Stimulated activated CD8-positive, alpha-beta memory T cell treated with anti-CD3 and anti-CD28 coated beads, Interleukin-2, amount 100 ng/mL, for 1 hour (primary cell): ENCODE measurements around the gene CHST9.
"Not testable (repeated sequence)": the region's sequence is repeated elsewhere in the genome, so short reads cannot be mapped to it uniquely, and the experiment has no call there.

ENCODE experiments used
- DNase-seq, 2 donors: peaks; one replicate each; pipeline ENCODE4 v3.0.0-alpha.2; 2020; ENCODE audit warnings: low read depth in 2 of 2

CHST9 gene, protein sequence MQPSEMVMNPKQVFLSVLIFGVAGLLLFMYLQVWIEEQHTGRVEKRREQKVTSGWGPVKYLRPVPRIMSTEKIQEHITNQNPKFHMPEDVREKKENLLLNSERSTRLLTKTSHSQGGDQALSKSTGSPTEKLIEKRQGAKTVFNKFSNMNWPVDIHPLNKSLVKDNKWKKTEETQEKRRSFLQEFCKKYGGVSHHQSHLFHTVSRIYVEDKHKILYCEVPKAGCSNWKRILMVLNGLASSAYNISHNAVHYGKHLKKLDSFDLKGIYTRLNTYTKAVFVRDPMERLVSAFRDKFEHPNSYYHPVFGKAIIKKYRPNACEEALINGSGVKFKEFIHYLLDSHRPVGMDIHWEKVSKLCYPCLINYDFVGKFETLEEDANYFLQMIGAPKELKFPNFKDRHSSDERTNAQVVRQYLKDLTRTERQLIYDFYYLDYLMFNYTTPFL

GRCh38 chr18:27185025-27185763 lies at the start of gene CHST9:
Gene CHST9 (minus strand): TSS chr18:27185308. CDS start chr18:27142809, 42,499 bp downstream.
- no peak for DNase-seq

DNA sequence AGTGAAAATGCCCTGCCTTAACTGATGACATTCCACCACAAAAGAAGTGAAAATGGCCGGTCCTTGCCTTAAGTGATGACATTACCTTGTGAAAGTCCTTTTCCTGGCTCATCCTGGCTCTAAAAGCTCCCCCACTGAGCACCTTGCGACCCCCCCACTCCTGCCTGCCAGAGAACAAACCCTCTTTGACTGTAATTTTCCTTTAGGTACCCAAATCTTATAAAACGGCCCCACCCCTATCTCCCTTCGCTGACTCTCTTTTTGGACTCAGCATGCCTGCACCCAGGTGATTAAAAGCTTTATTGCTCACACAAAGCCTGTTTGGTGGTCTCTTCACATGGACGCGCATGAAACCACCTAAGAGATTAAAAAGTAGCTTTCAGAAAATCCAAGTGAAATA lies 47.2 kb upstream of the CHST9 start:
- not testable (repeated sequence) for DNase-seq

DNA sequence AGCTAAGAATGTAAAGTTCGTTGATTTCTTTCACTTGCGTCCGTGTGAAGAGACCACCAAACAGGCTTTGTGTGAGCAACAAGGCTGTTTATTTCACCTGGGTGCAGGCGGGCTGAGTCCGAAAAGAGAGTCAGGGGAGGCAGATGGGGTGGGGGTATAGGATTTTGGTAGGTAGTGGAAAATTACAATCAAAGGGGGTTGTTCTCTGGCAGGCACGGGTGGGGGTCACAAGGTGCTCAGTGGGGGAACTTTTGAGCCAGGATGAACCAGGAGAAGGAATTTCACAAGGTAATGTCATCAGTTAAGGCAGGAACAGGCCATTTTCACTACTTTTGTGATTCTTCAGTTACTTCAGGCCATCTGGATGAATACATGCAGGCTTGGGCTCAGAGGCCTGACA lies 46.6 kb upstream of the CHST9 start:
- not testable (repeated sequence) for DNase-seq

DNA sequence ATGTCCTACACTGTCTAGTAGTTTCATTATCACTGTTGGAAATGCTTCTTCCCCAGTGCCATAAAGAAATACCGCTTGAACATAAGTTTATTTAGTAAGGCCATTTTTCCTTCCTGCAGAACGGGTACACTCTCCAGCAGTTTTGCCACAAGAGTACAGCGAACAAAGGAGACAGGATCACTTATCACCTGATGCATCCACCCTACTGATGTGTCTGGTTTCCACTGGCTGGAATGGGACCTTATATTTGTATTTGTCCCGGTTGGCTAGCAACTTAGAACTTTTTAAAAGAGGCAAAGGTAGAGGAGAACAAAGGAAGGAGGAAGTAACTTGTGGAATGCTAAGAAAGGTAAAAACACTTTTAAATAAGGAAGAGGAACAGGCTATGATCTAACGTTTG lies 46.1 kb upstream of the CHST9 start:
- not testable (repeated sequence) for DNase-seq

DNA sequence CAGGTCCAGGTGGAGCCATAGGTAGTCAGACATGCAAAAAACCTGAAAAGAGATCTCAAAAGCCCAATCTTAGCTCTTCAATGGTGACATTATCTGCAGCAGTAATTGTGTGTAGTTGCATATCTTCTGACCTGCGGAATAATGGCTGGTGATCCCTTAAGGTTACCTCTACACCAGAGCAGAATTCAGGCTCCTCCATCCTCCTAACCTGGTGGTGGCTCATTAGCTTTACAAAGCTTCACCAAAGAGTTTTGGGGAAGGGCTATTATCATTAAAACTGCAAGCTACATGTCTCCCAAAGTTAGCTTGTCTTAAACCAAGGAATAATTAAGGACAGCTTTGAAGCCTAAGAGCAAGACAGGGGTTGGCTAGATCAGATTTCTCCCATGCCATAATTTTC lies 42.6 kb upstream of the CHST9 start:
- DNase-seq: no peak

- no peak for DNase-seq
Measured at GRCh38 chr18:27226556-27227075, 41.5 kb upstream of the CHST9 start.

DNA sequence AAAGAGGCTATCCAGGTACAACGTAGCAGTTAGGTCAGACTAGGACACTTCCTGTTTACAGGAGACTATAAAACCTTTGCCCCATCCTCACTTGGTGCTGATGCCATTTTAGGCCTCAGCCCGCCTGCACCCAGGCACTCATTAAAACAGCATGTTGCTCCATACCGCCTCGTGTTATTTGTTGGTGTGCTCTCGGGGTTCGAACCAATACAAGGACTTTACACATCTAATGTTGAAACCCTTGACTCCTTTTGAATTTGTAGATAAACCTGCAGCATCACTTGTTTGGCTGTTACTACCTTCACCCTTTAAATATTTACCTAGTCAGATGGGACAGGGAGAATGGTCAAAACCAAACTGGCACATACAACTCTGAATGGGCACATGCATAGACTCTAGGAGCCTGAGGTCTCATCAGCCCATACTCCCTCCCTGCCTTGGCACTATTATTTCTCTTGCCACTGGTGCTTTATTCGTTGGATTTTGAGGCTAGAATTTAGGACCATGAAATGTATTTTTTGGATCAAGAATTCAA lies 40.9 kb upstream of the CHST9 start:
- DNase-seq: no peak

DNA sequence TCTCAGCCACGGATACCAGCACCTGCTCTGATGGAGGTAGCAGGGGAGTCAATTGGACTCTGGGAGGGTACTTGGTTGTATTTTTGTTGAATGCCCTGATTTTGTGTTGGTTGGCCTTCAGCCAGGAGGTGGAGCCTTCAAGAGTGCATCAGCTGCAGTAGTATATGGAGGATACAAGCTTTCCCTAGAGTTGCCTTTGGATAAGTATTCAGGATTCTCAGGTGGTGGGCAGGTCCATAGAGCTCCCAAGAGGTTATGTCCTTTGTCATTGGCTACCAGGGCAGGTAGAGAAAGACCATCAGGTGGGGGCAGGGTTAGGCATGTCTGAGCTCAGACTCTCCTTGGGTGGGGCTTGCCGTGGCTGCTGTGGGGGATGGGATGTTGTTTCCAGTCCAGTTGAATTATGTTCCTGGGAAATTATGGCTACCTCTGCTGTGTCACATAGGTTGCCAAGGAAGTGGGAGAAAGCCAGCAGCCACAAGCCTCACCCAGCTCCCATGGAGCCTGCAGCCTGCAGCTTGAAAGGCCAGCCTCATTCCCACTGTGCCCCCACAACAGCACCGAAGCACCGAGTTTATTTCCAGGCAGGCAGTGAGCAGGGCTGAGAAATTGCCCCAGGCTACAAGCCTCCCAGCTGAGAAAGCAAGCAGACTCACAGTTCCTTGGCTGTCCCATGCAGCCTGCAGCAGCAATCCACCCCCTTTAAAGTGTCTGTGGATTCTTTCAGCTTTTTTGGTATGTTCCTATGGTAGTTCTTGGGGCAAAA lies 38.6 kb upstream of the CHST9 start:
- no peak for DNase-seq

DNA sequence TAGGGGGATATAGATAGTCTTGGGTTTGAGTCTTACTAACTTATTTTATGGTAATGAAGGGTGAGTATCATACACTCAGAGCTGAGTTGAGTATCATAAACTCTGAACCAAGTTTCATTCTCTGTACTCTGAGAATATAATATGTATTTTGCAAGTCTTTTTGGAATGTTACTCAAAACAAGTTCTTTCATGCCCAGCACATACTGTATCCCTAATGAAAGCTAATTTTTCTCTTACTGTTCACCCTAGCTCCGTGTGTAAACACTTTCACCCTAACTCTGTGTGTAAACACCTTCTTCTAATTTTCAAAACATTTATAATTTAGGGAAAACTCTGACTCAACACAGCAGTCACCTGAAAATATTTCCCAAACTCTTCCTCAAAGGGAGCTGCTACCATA lies 29.7 kb upstream of the CHST9 start:
- no peak for DNase-seq

DNA sequence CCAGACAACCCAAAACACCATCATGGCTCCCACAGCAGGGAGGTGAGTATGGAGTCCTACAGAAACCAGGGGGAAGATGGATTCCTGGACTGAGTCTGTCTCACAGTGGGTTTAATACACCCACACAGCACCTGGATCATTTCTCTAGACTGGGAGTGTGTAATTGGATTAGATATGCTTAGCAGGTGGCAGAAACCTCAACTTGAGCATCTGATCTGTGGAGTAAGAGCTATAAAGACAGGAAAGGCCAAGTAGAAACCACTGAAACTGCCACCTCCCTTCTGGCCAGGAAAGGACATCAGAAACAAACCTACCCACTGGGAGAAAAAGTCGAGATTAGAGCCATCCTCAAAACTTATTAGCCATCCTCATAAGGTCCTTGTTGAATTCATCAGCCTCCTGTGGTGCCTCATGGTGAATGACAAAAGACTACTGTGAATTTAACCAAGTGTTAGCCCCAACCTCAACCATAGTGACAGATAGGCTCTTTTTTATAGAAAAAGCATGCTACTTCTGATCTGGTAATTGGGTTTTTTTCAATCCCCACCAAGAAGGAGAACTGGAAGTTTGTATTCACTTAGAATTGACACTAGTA lies 28.1 kb upstream of the CHST9 start:
- no peak for DNase-seq

DNA sequence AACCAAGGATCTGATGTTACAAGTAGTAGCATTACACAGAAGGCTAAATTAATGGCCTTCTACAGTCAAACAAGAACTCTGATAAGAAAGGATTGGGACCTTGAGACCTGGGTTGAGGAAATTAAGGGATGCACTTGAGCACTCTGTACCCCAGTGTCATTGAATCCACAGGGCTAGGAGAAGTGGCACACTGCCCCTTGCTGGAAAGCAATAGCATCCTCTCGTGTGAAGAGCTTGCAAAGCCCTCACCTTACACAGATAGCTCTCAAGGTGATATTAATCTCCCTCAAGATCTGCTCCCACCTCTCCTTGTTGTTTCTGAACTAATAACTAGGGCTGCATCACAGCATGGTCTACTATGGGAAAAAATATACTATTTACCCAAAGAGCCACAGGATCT lies 26.5 kb upstream of the CHST9 start:
- no peak for DNase-seq

DNA sequence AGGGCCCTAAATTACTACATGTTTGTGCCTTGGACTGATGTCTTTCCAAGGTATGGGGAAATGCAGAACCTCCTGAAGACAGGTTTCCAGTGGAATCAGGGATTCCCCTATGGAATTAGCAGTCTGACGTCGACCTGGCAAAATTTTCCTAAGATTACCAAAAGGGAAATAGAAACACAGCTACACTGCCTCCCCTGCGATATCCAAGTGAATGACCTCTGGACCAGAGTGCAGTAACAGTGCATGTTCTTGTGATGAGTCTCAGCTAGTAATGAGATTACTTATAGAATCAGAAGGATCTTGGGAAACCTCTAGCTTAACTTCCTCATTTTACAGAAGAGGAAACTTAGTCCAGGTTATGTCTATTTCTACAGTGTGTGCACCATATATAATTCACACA lies 21.3 kb upstream of the CHST9 start:
- no peak for DNase-seq

DNA sequence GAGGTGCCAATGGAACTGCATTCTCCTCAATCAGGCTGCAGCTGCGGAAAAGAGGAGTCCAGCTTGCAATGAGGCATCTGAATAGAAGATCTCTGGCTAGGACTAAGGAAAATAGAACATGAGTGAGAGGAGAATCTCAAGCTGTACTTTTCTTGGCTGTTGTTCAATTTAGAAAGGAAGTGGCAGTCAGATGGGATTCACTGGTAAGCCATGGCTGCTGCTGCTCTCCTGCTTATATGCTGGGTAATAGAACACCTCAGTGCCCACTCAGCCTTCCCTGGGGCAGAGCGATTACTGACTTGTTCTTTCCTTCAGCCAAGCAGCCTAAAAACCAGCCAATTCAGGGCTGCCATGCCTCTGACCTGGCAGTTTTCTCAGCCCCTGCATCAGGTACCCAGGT lies 17.6 kb upstream of the CHST9 start:
- DNase-seq: no peak

DNA sequence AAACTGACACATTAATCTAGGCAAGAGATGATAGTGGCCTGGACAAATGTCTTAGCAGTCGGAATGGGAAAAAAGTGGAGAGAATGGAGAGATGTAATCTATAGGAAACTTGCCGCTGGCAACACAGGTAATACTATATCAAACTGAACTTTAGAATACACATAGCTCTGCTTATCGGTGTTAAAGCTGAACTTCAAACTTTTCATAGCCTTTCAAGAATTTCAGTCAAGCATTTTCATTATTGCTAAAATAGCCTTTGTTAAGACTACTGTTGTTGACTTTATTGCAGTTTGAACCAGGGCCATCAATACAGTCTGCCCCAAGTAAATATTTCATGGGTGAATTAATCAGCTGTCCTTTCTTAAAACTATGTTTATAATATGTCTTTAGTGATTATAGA lies 12.9 kb upstream of the CHST9 start:
- DNase-seq: no peak

DNA sequence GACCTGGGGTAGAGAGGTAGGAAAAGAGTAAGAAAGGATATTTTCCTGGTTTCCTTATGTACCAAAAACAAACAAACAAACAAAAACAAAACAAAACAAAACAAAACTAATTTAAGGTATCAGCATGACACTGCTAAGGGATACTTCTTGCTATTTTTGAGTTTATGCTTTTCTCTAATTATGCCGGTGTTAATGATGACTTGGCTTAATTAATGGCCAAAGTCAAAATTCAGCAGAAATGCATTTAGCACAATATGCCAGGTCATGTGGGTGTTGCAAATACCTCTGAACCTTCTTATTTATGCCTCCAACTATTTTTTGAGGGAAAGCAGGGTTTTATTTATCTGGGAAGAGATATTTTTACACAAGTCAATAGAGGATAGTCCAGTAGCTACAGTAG lies 3.2 kb upstream of the CHST9 start:
- no peak for DNase-seq

DNA sequence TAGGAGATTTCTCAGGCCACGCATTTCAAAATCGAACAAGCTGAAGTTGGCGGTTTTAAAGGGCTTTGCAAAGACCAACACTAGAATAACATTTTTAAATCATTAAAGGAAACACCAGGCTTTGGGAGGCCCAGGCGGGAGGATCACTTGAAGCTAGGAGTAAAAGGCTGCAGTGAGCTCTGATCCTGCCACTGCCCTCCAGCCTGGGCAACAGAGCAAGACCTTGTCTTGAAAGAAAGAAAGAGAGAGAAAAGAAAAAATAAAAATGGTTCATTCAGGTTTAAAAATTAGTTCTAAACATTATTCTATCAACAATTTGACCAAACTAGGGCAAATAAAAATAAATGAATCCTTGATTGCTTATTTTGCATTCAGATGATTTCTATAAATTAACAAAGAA lies 789 bp upstream of the CHST9 start:
- DNase-seq: no peak

DNA sequence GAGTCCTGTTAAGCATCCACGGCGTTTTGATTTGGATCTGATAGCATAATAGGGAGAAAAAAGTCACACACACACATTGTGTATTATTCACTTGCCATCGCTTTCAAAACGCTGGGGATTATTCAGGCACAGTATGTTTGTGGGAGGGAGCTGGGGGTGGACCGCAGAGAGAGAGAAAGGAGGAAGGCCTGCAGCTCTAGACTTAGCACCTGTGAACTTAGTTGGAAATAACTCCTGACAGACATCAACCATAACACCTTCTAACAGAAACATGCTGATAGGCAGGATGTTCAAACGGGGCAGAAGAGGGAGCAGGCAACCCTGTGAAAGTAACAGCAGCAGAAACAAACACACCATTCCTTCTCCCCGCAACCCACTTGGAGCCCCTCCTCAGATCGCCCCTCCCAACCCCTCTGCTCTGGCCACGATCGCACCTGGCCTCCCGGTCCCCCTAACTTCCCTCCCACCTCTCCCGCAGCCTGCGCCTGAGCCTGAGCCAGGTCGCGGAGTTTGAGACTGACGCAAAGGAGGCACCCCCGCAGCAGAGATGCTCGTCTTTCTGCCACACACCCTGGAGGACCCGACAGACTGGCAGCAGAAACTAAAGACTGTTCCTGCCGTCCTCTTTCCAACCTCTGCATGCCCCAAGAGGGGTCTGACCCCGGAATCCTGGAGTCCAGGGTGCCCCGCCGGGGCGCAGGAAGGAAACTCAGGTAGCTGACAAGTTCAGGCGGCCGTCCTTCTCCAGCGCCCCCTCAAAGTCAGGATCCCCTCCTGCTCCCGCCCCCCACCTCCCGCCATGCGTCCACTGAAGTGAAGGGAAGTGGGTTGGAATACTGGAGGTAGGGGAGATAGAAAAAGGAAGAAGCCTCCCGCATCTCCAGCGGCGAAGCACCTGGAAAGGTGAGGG lies 738 bp downstream of the CHST9 start:
- DNase-seq: no peak

DNA sequence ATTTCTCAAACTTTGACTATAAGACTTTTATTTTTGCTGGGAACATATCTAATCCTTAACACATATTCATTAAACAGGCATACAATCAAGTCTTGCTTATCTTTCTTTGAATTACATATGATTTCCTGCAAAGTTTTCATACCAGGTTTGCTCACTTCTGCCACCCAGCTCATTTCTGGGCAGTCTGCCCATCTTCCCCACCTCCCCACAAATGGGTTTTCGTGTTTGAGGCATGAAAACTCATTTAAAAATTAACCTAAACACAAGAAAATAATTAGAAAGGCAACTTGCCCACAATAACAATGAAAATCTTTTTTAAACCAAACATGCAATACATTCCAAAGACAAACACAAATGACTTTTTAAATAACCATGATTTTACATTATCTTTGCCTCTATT lies 3.4 kb downstream of the CHST9 start:
- DNase-seq: no peak

DNA sequence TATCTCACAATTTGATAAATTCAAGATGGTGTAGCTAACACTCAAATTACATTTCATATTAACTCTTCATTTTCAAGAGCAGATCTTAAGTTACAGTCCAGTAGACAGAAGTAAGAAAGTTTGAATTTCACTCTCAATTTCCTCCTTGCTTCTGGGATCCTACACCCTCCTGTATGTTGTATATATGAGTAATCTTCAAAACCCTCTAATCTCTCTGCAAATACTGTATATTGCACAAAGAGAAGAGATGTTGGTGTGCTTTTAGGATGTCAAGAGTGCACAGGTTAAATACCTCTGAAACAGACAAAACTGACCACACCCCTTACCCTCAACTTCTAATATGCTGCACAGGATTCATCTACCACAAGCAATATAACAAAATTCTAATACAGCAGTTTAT lies 6.7 kb downstream of the CHST9 start:
- DNase-seq: no peak

- DNase-seq: no peak
Measured at GRCh38 chr18:27175914-27176313, 9.2 kb downstream of the CHST9 start.

DNA sequence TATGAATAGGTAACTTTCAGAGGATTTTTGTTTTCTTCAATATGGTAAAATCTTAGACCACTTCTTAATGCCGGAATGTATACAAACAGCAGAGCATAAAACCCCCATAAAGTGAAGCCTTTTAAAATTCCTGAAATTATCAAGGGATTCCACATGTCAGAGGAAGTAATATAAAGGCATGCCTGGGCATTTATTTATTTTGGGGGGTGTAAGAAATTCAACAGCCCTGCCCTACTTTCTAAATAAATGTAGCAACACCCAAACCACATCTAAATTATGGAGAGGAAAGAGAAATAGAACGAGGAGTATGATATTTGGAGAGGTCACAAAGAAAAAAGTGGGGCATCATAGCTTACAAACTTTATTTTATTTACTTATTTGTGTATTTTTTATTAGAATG lies 9.9 kb downstream of the CHST9 start:
- no peak for DNase-seq
